Epithelial cell of proximal tubule (primary cell): ENCODE data around the gene DYRK4. TPM values are rescaled to one million over a fixed set of nuclear protein-coding genes. Genes with fewer than 3 reads are reported as not detected.
A peak's percentile ranks its signal among the peaks of the same experiment; 100 is the strongest.
"Not testable (repeated sequence)": the region's sequence is repeated elsewhere in the genome, so short reads cannot be mapped to it uniquely, and the experiment has no call there.

Experiments
- DNase-seq: peaks from one replicate; pipeline ENCODE4 v3.0.0-alpha.2; 2011; ENCODE audit warnings: low read depth
- H3K4me3 ChIP-seq: 2 replicates; pipeline ENCODE4 v1.5.1; 2011; ENCODE audit warnings: low read depth, mild to moderate bottlenecking, low read length
- CTCF ChIP-seq: conservative IDR thresholded peaks from 2 replicates; pipeline ENCODE4 v1.5.1; 2012; ENCODE audit warnings: low read depth, mild to moderate bottlenecking, low read length
- total RNA-seq: library from RNA; depleted of rRNA; stranded (reverse); fragments of >200 nt; gene quantifications from 2 replicates; pipeline ENCODE4 v1.2.3, GENCODE V29; 2015

Gene DYRK4
- total RNA-seq, result 31.5 and 38.9 TPM in 2 replicates

GRCh38 chr12:4562034-4562657 is at the start of gene DYRK4:
TSS of gene DYRK4 (plus strand) at chr12:4562208. CDS start at chr12:4562246, 38 bp downstream.
- DNase-seq, result no peak
- TF ChIP-seq CTCF, result no peak
- H3K4me3 ChIP-seq, result peak within 1 kb of the TSS; percentile 44

- no peak for TF ChIP-seq CTCF
- no peak for DNase-seq
These were observed 43.8 kb upstream of the DYRK4 start for GRCh38 chr12:4518106-4518728.

GRCh38 chr12:4523443-4523842 is 38.6 kb upstream of the DYRK4 start:
- DNase-seq, H3K4me3 ChIP-seq: not testable (repeated sequence)

More at GRCh38 chr12:4518106-4518728, 43.8 kb upstream of the DYRK4 start:
- H3K4me3 ChIP-seq, result no peak overlapping the region

- no peak for TF ChIP-seq CTCF
- no peak overlapping the region for H3K4me3 ChIP-seq
- DNase-seq, result no peak
These were observed 35.0 kb upstream of the DYRK4 start for GRCh38 chr12:4526923-4527546.

GRCh38 chr12:4530160-4530559 is 31.8 kb upstream of the DYRK4 start:
- DNase-seq, result no peak
- no peak for TF ChIP-seq CTCF
- no peak overlapping the region for H3K4me3 ChIP-seq

- no peak for TF ChIP-seq CTCF
- H3K4me3 ChIP-seq, result no peak overlapping the region
- DNase-seq, result no peak
These were observed 30.9 kb upstream of the DYRK4 start for GRCh38 chr12:4530982-4531586.

- no peak for TF ChIP-seq CTCF
These were observed 26.9 kb upstream of the DYRK4 start for GRCh38 chr12:4535092-4535491.

More at GRCh38 chr12:4535092-4535491, 26.9 kb upstream of the DYRK4 start:
- DNase-seq, result no peak
- no peak overlapping the region for H3K4me3 ChIP-seq
